Measurements from ENCODE around the gene CELF2. TPM values are rescaled to one million over a fixed set of nuclear protein-coding genes. Genes with fewer than 3 reads are reported as not detected.

The CELF2 gene
- total RNA-seq, 1 donor from 2014 or later = 3.8 TPM

- TF ChIP-seq, protein P1, sequence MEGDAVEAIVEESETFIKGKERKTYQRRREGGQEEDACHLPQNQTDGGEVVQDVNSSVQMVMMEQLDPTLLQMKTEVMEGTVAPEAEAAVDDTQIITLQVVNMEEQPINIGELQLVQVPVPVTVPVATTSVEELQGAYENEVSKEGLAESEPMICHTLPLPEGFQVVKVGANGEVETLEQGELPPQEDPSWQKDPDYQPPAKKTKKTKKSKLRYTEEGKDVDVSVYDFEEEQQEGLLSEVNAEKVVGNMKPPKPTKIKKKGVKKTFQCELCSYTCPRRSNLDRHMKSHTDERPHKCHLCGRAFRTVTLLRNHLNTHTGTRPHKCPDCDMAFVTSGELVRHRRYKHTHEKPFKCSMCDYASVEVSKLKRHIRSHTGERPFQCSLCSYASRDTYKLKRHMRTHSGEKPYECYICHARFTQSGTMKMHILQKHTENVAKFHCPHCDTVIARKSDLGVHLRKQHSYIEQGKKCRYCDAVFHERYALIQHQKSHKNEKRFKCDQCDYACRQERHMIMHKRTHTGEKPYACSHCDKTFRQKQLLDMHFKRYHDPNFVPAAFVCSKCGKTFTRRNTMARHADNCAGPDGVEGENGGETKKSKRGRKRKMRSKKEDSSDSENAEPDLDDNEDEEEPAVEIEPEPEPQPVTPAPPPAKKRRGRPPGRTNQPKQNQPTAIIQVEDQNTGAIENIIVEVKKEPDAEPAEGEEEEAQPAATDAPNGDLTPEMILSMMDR (IDR thresholded peaks at IDR 0.05; ENCODE audit: unreplicated experiment) = no peak
- no peak for DNase-seq (ENCODE audit: low spot score, unreplicated experiment)
- no peak overlapping the region for H3K27ac Mint-ChIP-seq
- no peaks in the 10 kb centered on the region for H3K9me3 Mint-ChIP-seq (ENCODE audit: low read depth)
- H3K27me3 Mint-ChIP-seq = no peaks in the 10 kb centered on the region
- no peak overlapping the region for H3K4me3 Mint-ChIP-seq (ENCODE audit: low read depth)
- no peaks in the 10 kb centered on the region for H3K4me1 Mint-ChIP-seq (ENCODE audit: low read depth)
- no peaks in the 10 kb centered on the region for H3K36me3 Mint-ChIP-seq (ENCODE audit: insufficient read depth)
Observed at GRCh38 chr10:11284291-11285085, 266.8 kb downstream of the CELF2 start.

- no peaks in the 10 kb centered on the region for H3K36me3 Mint-ChIP-seq (ENCODE audit: insufficient read depth)
- H3K27ac Mint-ChIP-seq = no peak overlapping the region
- H3K4me1 Mint-ChIP-seq (ENCODE audit: low read depth) = no peaks in the 10 kb centered on the region
- no peaks in the 10 kb centered on the region for H3K27me3 Mint-ChIP-seq
- DNase-seq (ENCODE audit: low spot score, unreplicated experiment) = no peak
- TF ChIP-seq, protein P1 (IDR thresholded peaks at IDR 0.05; ENCODE audit: unreplicated experiment) = peak; percentile 20
- H3K4me3 Mint-ChIP-seq (ENCODE audit: low read depth) = no peak overlapping the region
- H3K9me3 Mint-ChIP-seq (ENCODE audit: low read depth) = no peaks in the 10 kb centered on the region
Observed at GRCh38 chr10:11285171-11285570, 267.5 kb downstream of the CELF2 start.

GRCh38 chr10:11286261-11286852 is 268.7 kb downstream of the CELF2 start:
- no peaks in the 10 kb centered on the region for H3K36me3 Mint-ChIP-seq (ENCODE audit: insufficient read depth)
- TF ChIP-seq, protein P1 (IDR thresholded peaks at IDR 0.05; ENCODE audit: unreplicated experiment) = no peak
- H3K4me1 Mint-ChIP-seq (ENCODE audit: low read depth) = no peaks in the 10 kb centered on the region
- DNase-seq (ENCODE audit: low spot score, unreplicated experiment) = no peak
- no peaks in the 10 kb centered on the region for H3K9me3 Mint-ChIP-seq (ENCODE audit: low read depth)
- H3K27me3 Mint-ChIP-seq = no peaks in the 10 kb centered on the region
- no peak overlapping the region for H3K27ac Mint-ChIP-seq
- H3K4me3 Mint-ChIP-seq (ENCODE audit: low read depth) = no peak overlapping the region

DNA sequence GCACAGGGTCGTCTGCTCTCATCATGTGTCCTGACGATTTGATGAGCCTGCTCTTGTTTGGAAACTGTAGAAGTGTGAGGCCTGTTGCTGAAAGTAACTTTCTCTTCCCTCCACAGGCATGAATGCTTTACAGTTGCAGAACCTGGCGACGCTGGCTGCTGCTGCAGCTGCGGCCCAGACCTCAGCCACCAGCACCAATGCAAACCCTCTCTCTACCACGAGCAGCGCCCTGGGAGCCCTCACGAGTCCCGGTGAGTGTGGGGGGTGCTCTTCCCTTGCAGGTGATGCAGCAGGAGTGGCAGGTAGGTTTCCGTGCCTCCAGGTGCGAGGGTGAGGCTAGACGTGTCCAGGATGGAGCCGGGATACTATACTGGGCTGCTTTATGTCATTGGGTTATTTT is 270.6 kb downstream of the CELF2 start:
- Mint-ChIP-seq H3K27ac (no peak overlapping the region), H3K27me3 (no peaks in the 10 kb centered on the region), H3K4me1 (ENCODE audit: low read depth) (no peaks in the 10 kb centered on the region), H3K36me3 (ENCODE audit: insufficient read depth) (no peaks in the 10 kb centered on the region), H3K4me3 (ENCODE audit: low read depth) (no peak overlapping the region), H3K9me3 (ENCODE audit: low read depth) (no peaks in the 10 kb centered on the region)
- TF ChIP-seq, protein P1 (IDR thresholded peaks at IDR 0.05; ENCODE audit: unreplicated experiment) = no peak
- DNase-seq (ENCODE audit: low spot score, unreplicated experiment) = no peak

GRCh38 chr10:11290156-11290890 is 272.7 kb downstream of the CELF2 start:
- TF ChIP-seq, protein P1 (IDR thresholded peaks at IDR 0.05; ENCODE audit: unreplicated experiment) = no peak
- Mint-ChIP-seq H3K27me3 (no peaks in the 10 kb centered on the region), H3K9me3 (ENCODE audit: low read depth) (no peaks in the 10 kb centered on the region), H3K27ac (no peak overlapping the region), H3K36me3 (ENCODE audit: insufficient read depth) (no peaks in the 10 kb centered on the region), H3K4me3 (ENCODE audit: low read depth) (no peak overlapping the region), H3K4me1 (ENCODE audit: low read depth) (no peaks in the 10 kb centered on the region)
- no peak for DNase-seq (ENCODE audit: low spot score, unreplicated experiment)
